Common myeloid progenitor, CD34-positive (primary cell): ENCODE measurements around the gene DRC3.
A peak's percentile ranks its signal among the peaks of the same experiment; 100 is the strongest.

ENCODE experiments used
- CTCF ChIA-PET: fragments of 350-600 bp; sonication (Branson Sonifier 250); formaldehyde crosslinking; loops from one replicate; lab custom pipeline; 2021; ENCODE audit warnings: antibody characterized with exemption; lab: Charles Lee
- POLR2A ChIA-PET: fragments of 350-600 bp; sonication (Branson Sonifier 250); formaldehyde crosslinking; loops from one replicate; lab custom pipeline; 2021; ENCODE audit warnings: antibody characterized with exemption; lab: Charles Lee
- DNase-seq, 3 donors: peaks; one replicate each; pipeline versions ENCODE4 v3.0.0 to v3.0.0-alpha.2; 2013
- H3K27ac ChIP-seq, 2 experiments: 1 replicate in 1 of 2; 2 replicates in 1 of 2; pipeline ENCODE4 v1.7.0; 2013; ENCODE audit warnings: inconsistent platforms in 2 of 2, low read length in 2 of 2, mild to moderate bottlenecking in 2 of 2, low read depth in 1 of 2, moderate library complexity in 1 of 2; ENCODE audit not compliant: severe bottlenecking in 2 of 2, insufficient read depth in 1 of 2, poor library complexity in 1 of 2
- H3K27me3 ChIP-seq, 5 experiments: replicated peaks in 2 of 5; 1 replicate in 3 of 5; 2 replicates in 2 of 5; pipeline versions ENCODE4 v1.6.1 to v1.7.0; 2013; ENCODE audit warnings: low read length in 4 of 5, mild to moderate bottlenecking in 2 of 5, moderate library complexity in 2 of 5, inconsistent platforms in 1 of 5; ENCODE audit not compliant: insufficient read depth in 5 of 5, control insufficient read depth in 4 of 5
- H3K36me3 ChIP-seq, 4 experiments: 1 replicate in 2 of 4; 2 replicates in 2 of 4; pipeline versions ENCODE4 v1.6.1 to v1.7.0; 2013; ENCODE audit warnings: low read length in 3 of 4, control low read depth in 1 of 4, mild to moderate bottlenecking in 1 of 4; ENCODE audit not compliant: control insufficient read depth in 4 of 4, insufficient read depth in 4 of 4
- H3K4me1 ChIP-seq, 4 experiments: 1 replicate in 3 of 4; 2 replicates in 1 of 4; pipeline versions ENCODE4 v1.6.1 to v1.7.1; 2013; ENCODE audit warnings: low read length in 3 of 4, mild to moderate bottlenecking in 3 of 4, control low read depth in 1 of 4, inconsistent platforms in 1 of 4, moderate library complexity in 1 of 4; ENCODE audit not compliant: control insufficient read depth in 4 of 4, insufficient read depth in 4 of 4; ENCODE audit errors: control extremely low read depth in 1 of 4
- H3K4me3 ChIP-seq, 7 experiments: 1 replicate in 4 of 7; 2 replicates in 3 of 7; pipeline versions ENCODE4 v1.5.1 to v1.7.0; 2013; ENCODE audit warnings: mild to moderate bottlenecking in 7 of 7, low read length in 6 of 7, moderate library complexity in 6 of 7, inconsistent platforms in 2 of 7, low read depth in 2 of 7, control low read depth in 1 of 7; ENCODE audit not compliant: insufficient read depth in 4 of 7, control insufficient read depth in 1 of 7; ENCODE audit errors: extremely low read depth in 1 of 7
- H3K9me3 ChIP-seq, 5 experiments: 1 replicate in 4 of 5; 2 replicates in 1 of 5; pipeline versions ENCODE4 v1.6.1 to v1.7.1; 2013; ENCODE audit warnings: low read length in 4 of 5, mild to moderate bottlenecking in 2 of 5, inconsistent platforms in 1 of 5, low read depth in 1 of 5, moderate library complexity in 1 of 5; ENCODE audit not compliant: control insufficient read depth in 4 of 5, insufficient read depth in 2 of 5; ENCODE audit errors: control extremely low read depth in 1 of 5
- WGBS: methylation state at CpG from one replicate; pipeline ENCODE4 v1.1.5; 2013; ENCODE audit not compliant: insufficient coverage; 5-methylcytosine and 5-hydroxymethylcytosine counted together

The DRC3 gene

GRCh38 chr17:17983376-17983775 is 10.7 kb downstream of the DRC3 start:
- no peak for DNase-seq
- Histone ChIP-seq H3K27ac (no peak overlapping the region), H3K27me3 (no peaks in the 10 kb centered on the region), H3K4me3 (no peak overlapping the region), H3K4me1 (peaks cover 0 to 9% (median 9%) of the 10 kb centered on the region in 4 experiments), H3K36me3 (no peaks in the 10 kb centered on the region), H3K9me3 (no peaks in the 10 kb centered on the region)
- WGBS, result 98% methylated on average over 5 of the region's 6 CpGs
- ChIA-PET CTCF (interaction anchor here (1.5 to 1.9 kb wide), 3 partner anchors 11 to 18 kb away, joined by 4 read pairs; partner anchors contain the start of genes DRC3 and TOM1L2), POLR2A (no interaction called here)

- DNase-seq, result no peak
- CTCF ChIA-PET, result interaction anchor here (1.2 to 1.9 kb wide), 4 partner anchors 10 to 124 kb away, joined by 3 to 4 read pairs (median 4); partner anchors contain the start of genes DRC3 and TOM1L2
- Histone ChIP-seq H3K4me3 (no peak overlapping the region), H3K27me3 (no peaks in the 10 kb centered on the region), H3K36me3 (no peaks in the 10 kb centered on the region), H3K27ac (no peak overlapping the region), H3K9me3 (no peaks in the 10 kb centered on the region), H3K4me1 (peaks cover 0 to 6% (median 5%) of the 10 kb centered on the region in 4 experiments)
- WGBS, result 97% methylated on average over 6 of the region's 6 CpGs
- POLR2A ChIA-PET, result no interaction called here
These were observed 11.1 kb downstream of the DRC3 start for GRCh38 chr17:17983776-17984175.

GRCh38 chr17:17985153-17985552 is 12.5 kb downstream of the DRC3 start:
- H3K27ac ChIP-seq, result no peak overlapping the region
- no peaks in the 10 kb centered on the region for H3K36me3 ChIP-seq
- ChIA-PET POLR2A (no interaction called here), CTCF (interaction anchor here (0.8 to 1.6 kb wide), 7 partner anchors 12 to 337 kb away, joined by 3 to 6 read pairs (median 4); partner anchors contain the start of genes DRC3 and TOM1L2)
- H3K9me3 ChIP-seq, result no peaks in the 10 kb centered on the region
- WGBS, result 90% methylated on average over 2 of the region's 2 CpGs
- no peak for DNase-seq
- H3K4me3 ChIP-seq, result no peak overlapping the region
- H3K4me1 ChIP-seq, result no peaks in the 10 kb centered on the region
- no peaks in the 10 kb centered on the region for H3K27me3 ChIP-seq

- POLR2A ChIA-PET, result no interaction called here
- Histone ChIP-seq H3K36me3 (no peaks in the 10 kb centered on the region), H3K27ac (no peak overlapping the region), H3K4me1 (no peaks in the 10 kb centered on the region), H3K27me3 (no peaks in the 10 kb centered on the region), H3K9me3 (no peaks in the 10 kb centered on the region), H3K4me3 (no peak overlapping the region)
- CTCF ChIA-PET, result interaction anchor here (0.5 to 1.6 kb wide), 7 partner anchors 12 to 338 kb away, joined by 3 to 6 read pairs (median 4); no protein-coding TSS in a partner anchor
- 87% methylated on average over 3 of the region's 3 CpGs for WGBS
- peak in 2 of 3 donors; percentile 46 to 50 for DNase-seq
These were observed 12.9 kb downstream of the DRC3 start for GRCh38 chr17:17985555-17985954.

GRCh38 chr17:17987187-17987896 is 14.7 kb downstream of the DRC3 start:
- no peaks in the 10 kb centered on the region for H3K9me3 ChIP-seq
- no peak overlapping the region for H3K4me3 ChIP-seq
- CTCF ChIA-PET, result interaction anchor here (0.5 to 0.8 kb wide), 2 partner anchors 45 to 63 kb away, joined by 3 read pairs; no protein-coding TSS in a partner anchor
- WGBS, result 93% methylated on average over 2 of the region's 7 CpGs
- POLR2A ChIA-PET, result no interaction called here
- no peaks in the 10 kb centered on the region for H3K4me1 ChIP-seq
- H3K27me3 ChIP-seq, result no peaks in the 10 kb centered on the region
- H3K36me3 ChIP-seq, result no peaks in the 10 kb centered on the region
- no peak for DNase-seq
- H3K27ac ChIP-seq, result no peak overlapping the region

GRCh38 chr17:17987901-17988300 is 15.2 kb downstream of the DRC3 start:
- ChIA-PET CTCF (no interaction called here), POLR2A (no interaction called here)
- Histone ChIP-seq H3K27me3 (no peaks in the 10 kb centered on the region), H3K36me3 (no peaks in the 10 kb centered on the region), H3K27ac (no peak overlapping the region), H3K9me3 (no peaks in the 10 kb centered on the region), H3K4me1 (no peaks in the 10 kb centered on the region), H3K4me3 (no peak overlapping the region)
- DNase-seq, result no peak
- 95% methylated on average over 14 of the region's 14 CpGs for WGBS

GRCh38 chr17:17988427-17988945 is 15.8 kb downstream of the DRC3 start:
- 100% methylated on average over 7 of the region's 7 CpGs for WGBS
- Histone ChIP-seq H3K4me1 (no peaks in the 10 kb centered on the region), H3K27ac (no peak overlapping the region), H3K27me3 (no peaks in the 10 kb centered on the region), H3K9me3 (no peaks in the 10 kb centered on the region), H3K4me3 (no peak overlapping the region), H3K36me3 (no peaks in the 10 kb centered on the region)
- no peak for DNase-seq
- ChIA-PET POLR2A (no interaction called here), CTCF (interaction anchor here (1.2 to 1.4 kb wide), 2 partner anchors 47 to 99 kb away, joined by 3 to 4 read pairs; no protein-coding TSS in a partner anchor)
